ENCODE data around the gene PYGB.

DNA sequence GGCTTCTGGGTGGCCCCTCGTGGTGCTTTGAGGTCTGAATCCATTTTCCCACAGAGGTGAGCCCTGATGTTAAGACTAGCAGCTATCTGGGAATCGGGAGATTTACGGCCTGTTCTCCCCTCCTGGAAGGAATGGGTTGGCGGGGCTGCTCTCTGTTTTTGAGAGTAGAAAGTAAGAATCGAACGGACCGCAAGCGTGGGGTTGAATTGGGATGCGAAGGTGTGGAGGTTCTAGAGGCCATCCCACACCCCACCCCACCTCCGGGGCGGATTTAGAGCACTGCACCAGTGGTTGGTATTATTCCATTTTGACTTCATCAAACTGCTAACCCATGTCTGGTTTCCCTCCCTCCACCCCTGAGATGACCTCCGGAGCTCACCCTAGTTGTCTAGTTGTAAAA is 11.5 kb downstream of the PYGB start:
- TF ChIP-seq, protein P1, sequence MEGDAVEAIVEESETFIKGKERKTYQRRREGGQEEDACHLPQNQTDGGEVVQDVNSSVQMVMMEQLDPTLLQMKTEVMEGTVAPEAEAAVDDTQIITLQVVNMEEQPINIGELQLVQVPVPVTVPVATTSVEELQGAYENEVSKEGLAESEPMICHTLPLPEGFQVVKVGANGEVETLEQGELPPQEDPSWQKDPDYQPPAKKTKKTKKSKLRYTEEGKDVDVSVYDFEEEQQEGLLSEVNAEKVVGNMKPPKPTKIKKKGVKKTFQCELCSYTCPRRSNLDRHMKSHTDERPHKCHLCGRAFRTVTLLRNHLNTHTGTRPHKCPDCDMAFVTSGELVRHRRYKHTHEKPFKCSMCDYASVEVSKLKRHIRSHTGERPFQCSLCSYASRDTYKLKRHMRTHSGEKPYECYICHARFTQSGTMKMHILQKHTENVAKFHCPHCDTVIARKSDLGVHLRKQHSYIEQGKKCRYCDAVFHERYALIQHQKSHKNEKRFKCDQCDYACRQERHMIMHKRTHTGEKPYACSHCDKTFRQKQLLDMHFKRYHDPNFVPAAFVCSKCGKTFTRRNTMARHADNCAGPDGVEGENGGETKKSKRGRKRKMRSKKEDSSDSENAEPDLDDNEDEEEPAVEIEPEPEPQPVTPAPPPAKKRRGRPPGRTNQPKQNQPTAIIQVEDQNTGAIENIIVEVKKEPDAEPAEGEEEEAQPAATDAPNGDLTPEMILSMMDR (IDR thresholded peaks at IDR 0.05; ENCODE audit: low read depth, low read length) = no peak
- no peak for TF ChIP-seq POLR2A (IDR thresholded peaks at IDR 0.05; ENCODE audit: extremely low read depth, insufficient read length)
